ENCODE results near the gene PFKFB1. TPM values are rescaled to one million over a fixed set of nuclear protein-coding genes. Genes with fewer than 3 reads are reported as not detected.

PFKFB1 gene
- polyA plus RNA-seq (2011; rRNA removed) (0.06 TPM in 1 of 2 replicates, not detected in the other), polyA minus RNA-seq (2011; rRNA and poly(A)+ RNA removed) (not detected in 2 replicates)

GRCh38 chrX:54994099-54994498, at the start of gene PFKFB1:
PFKFB1 (minus strand) TSS chrX:54994188; CDS start chrX:54994007, 181 bp downstream.
- H3K27ac ChIP-seq (ENCODE audit: low read depth, low read length) = no peak within 1 kb of the TSS
- DNase-seq (ENCODE audit: low read depth, low spot score) = no peak
- H3K4me3 ChIP-seq (ENCODE audit: low read depth, low read length) = no peak within 1 kb of the TSS
- no peaks in the 10 kb centered on the region for H3K27me3 ChIP-seq (ENCODE audit: control insufficient read depth, insufficient read depth, low read length)
- no peaks in the 10 kb centered on the region for H3K9me3 ChIP-seq (ENCODE audit: control insufficient read depth, insufficient read depth, low read length)
- no peak for TF ChIP-seq CTCF (IDR thresholded peaks at IDR 0.05; ENCODE audit: low read depth, low read length)
- ChIA-PET POLR2A (no interaction called here), CTCF (no interaction called here)

- Histone ChIP-seq H3K9me3 (ENCODE audit: control insufficient read depth, insufficient read depth, low read length) (no peaks in the 10 kb centered on the region; the same call in 1 of the 2 replicates), H3K27ac (ENCODE audit: low read depth, low read length) (no peak overlapping the region), H3K4me3 (ENCODE audit: low read depth, low read length) (no peak overlapping the region), H3K27me3 (ENCODE audit: control insufficient read depth, insufficient read depth, low read length) (no peaks in the 10 kb centered on the region)
- no peak for DNase-seq (ENCODE audit: low read depth, low spot score)
- ChIA-PET CTCF (no interaction called here), POLR2A (no interaction called here)
- TF ChIP-seq CTCF (IDR thresholded peaks at IDR 0.05; ENCODE audit: low read depth, low read length) = no peak
Measured at GRCh38 chrX:55041514-55041913, 47.5 kb upstream of the PFKFB1 start.

- Histone ChIP-seq H3K27ac (ENCODE audit: low read depth, low read length) (no peak overlapping the region), H3K4me3 (ENCODE audit: low read depth, low read length) (no peak overlapping the region), H3K27me3 (ENCODE audit: control insufficient read depth, insufficient read depth, low read length) (no peaks in the 10 kb centered on the region), H3K9me3 (ENCODE audit: control insufficient read depth, insufficient read depth, low read length) (no peaks in the 10 kb centered on the region; the same call in 1 of the 2 replicates)
- TF ChIP-seq CTCF (IDR thresholded peaks at IDR 0.05; ENCODE audit: low read depth, low read length) = no peak
- ChIA-PET POLR2A (no interaction called here), CTCF (no interaction called here)
- no peak for DNase-seq (ENCODE audit: low read depth, low spot score)
Measured at GRCh38 chrX:55039471-55039870, 45.5 kb upstream of the PFKFB1 start.

GRCh38 chrX:55033429-55033828, 39.4 kb upstream of the PFKFB1 start:
- no peaks in the 10 kb centered on the region for H3K9me3 ChIP-seq (ENCODE audit: control insufficient read depth, insufficient read depth, low read length)
- ChIA-PET CTCF (no interaction called here), POLR2A (no interaction called here)
- no peaks in the 10 kb centered on the region for H3K27me3 ChIP-seq (ENCODE audit: control insufficient read depth, insufficient read depth, low read length)
- no peak for DNase-seq (ENCODE audit: low read depth, low spot score)
- no peak overlapping the region for H3K27ac ChIP-seq (ENCODE audit: low read depth, low read length)
- no peak for TF ChIP-seq CTCF (IDR thresholded peaks at IDR 0.05; ENCODE audit: low read depth, low read length)
- H3K4me3 ChIP-seq (ENCODE audit: low read depth, low read length) = no peak overlapping the region

- CTCF ChIA-PET = no interaction called here
- POLR2A ChIA-PET = no interaction called here
- TF ChIP-seq CTCF (IDR thresholded peaks at IDR 0.05; ENCODE audit: low read depth, low read length) = no peak
- Histone ChIP-seq H3K27ac (ENCODE audit: low read depth, low read length) (no peak within 1 kb of the TSS), H3K4me3 (ENCODE audit: low read depth, low read length) (no peak within 1 kb of the TSS), H3K27me3 (ENCODE audit: control insufficient read depth, insufficient read depth, low read length) (no peaks in the 10 kb centered on the region), H3K9me3 (ENCODE audit: control insufficient read depth, insufficient read depth, low read length) (no peaks in the 10 kb centered on the region)
- DNase-seq (ENCODE audit: low read depth, low spot score) = no peak
Measured at GRCh38 chrX:55030271-55031205, 36.5 kb upstream of the PFKFB1 start, which contains the start of gene ALAS2. ALAS2 (minus strand) TSS chrX:55030977; CDS start chrX:55026000, 4,977 bp downstream.
